ENCODE measurements around the gene CACNA1D.
A peak's percentile ranks its signal among the peaks of the same experiment; 100 is the strongest.

Gene CACNA1D

DNA sequence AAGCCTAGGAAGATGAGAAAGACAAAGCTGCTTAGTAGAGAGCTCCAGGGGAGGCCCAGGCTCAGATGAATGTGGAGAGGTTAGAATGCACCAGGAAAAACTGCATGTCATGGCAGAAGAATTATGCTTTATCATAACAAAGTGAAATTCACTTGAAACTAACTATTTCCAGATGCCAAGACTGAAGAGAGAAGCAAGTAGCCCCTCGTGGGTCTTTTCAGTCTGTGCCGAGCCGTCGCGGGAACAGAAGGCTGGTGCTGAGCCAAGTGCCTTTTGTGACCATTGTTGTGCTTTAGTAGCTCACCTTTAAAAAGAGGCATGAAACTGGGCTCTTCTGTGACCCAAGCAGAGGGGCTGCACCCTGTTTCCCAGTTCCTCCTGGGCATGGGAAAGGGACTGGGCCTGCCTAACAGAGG is 278.6 kb downstream of the CACNA1D start:
- FAIRE-seq (no peak), DNase-seq (ENCODE audit: insufficient read length) (no peak)
- TF ChIP-seq POLR2A (IDR thresholded peaks at IDR 0.05; ENCODE audit: low read depth, low read length) = no peak
- TF ChIP-seq TAF1 (IDR thresholded peaks at IDR 0.05; ENCODE audit: borderline replicate concordance, low read depth, low read length) = no peak
- TF ChIP-seq POLR2AphosphoS5 (IDR thresholded peaks at IDR 0.05; ENCODE audit: low read depth, low read length) = no peak

DNA sequence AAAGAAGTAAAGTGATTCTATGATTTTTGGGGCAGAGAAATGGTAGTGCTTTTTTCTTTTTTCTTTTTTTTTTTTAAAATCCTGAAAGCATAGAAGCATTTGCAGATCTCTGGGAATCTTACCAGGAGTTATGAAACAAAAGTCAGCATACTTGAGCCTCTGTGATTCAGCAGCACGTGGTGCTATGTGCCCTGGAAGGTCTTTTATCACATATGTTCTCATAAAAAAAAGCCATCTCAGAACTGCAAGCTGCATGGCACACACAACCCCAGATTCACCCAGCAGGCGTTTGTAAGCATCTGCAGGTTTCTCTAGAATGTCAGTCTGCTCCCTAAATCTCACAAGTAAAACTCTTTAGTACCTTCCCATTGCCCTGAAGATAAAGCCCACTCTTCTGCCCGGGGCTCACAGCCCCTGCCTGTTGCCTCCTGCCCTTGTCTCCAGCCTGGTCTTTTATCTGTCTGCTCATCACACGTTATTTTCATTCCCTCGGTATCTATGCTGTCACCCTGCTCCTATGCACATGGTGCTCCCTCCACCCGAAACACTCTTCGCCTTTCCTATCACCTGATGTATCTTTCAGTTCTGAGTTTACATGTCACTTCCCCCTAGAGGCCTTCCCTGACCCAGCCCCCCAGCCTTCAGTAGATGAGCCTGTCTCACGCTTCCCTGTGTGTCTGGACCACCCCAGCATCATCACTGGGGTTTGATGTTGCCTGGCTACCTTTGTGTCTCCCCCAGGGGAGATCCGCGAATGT is 279.4 kb downstream of the CACNA1D start:
- peak; percentile 56 for DNase-seq (ENCODE audit: insufficient read length)
- peak; percentile 99 for FAIRE-seq
- peak; percentile 31; the same call in 1 of the 2 replicates for TF ChIP-seq POLR2AphosphoS5 (IDR thresholded peaks at IDR 0.05; ENCODE audit: low read depth, low read length)
- TF ChIP-seq POLR2A (IDR thresholded peaks at IDR 0.05; ENCODE audit: low read depth, low read length) = peak; percentile 37; the same call in 1 of the 2 replicates
- TF ChIP-seq TAF1 (IDR thresholded peaks at IDR 0.05; ENCODE audit: borderline replicate concordance, low read depth, low read length) = peak; percentile 49; the same call in 1 of the 2 replicates

GRCh38 chr3:53774414-53774813 is 280.0 kb downstream of the CACNA1D start:
- TF ChIP-seq TAF1 (IDR thresholded peaks at IDR 0.05; ENCODE audit: borderline replicate concordance, low read depth, low read length) = no peak
- TF ChIP-seq POLR2A (IDR thresholded peaks at IDR 0.05; ENCODE audit: low read depth, low read length) = no peak
- TF ChIP-seq POLR2AphosphoS5 (IDR thresholded peaks at IDR 0.05; ENCODE audit: low read depth, low read length) = no peak
- FAIRE-seq = no peak
- no peak for DNase-seq (ENCODE audit: insufficient read length)

DNA sequence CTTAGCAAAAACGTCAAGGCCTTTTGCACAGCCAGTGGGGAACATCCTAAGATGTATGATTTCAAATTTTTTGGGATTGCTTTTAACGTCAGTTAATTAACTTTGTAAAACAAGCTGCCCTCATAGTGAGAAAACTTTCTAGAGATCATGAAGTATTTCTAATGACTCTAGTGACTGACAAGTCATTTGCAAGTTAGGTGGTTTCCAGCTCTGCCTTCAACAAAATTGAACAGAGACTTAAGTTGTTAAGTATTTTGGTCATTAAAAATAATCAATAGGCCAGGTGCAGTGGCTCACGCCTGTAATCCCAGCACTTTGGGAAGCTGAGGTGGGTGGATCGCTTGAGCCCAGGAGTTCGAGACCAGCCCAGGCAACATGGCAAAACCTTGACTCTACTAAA is 280.6 kb downstream of the CACNA1D start:
- TF ChIP-seq POLR2A (IDR thresholded peaks at IDR 0.05; ENCODE audit: low read depth, low read length) = no peak
- TF ChIP-seq POLR2AphosphoS5 (IDR thresholded peaks at IDR 0.05; ENCODE audit: low read depth, low read length) = no peak
- TF ChIP-seq TAF1 (IDR thresholded peaks at IDR 0.05; ENCODE audit: borderline replicate concordance, low read depth, low read length) = no peak
- DNase-seq (ENCODE audit: insufficient read length) (no peak), FAIRE-seq (no peak)

- TF ChIP-seq TAF1 (IDR thresholded peaks at IDR 0.05; ENCODE audit: borderline replicate concordance, low read depth, low read length) = no peak
- TF ChIP-seq POLR2AphosphoS5 (IDR thresholded peaks at IDR 0.05; ENCODE audit: low read depth, low read length) = no peak
- no peak for TF ChIP-seq POLR2A (IDR thresholded peaks at IDR 0.05; ENCODE audit: low read depth, low read length)
- FAIRE-seq (no peak), DNase-seq (ENCODE audit: insufficient read length) (no peak)
These were observed 281.4 kb downstream of the CACNA1D start for GRCh38 chr3:53775834-53776251.

GRCh38 chr3:53776494-53777101 is 282.2 kb downstream of the CACNA1D start:
- FAIRE-seq (peak; percentile 46), DNase-seq (ENCODE audit: insufficient read length) (no peak)

DNA sequence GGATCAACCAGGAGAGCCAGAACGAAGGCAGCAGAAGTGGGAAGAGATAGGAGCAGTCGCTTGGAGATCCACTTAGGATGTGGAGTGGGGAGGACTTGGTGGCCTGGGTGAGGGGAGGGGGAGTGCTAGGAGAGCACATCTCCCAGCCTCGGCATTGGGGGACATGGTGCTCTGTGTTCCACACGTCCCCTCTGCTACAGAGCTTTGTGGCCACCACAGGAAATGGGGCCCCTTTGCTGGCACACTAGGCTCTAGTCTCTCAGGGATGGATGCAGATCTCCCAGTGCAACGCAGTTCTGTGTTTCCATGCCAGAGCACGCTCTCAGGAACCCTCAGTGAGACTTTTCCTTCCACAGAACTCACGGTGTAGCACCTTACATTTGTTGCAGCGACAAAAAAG is 283.1 kb downstream of the CACNA1D start:
- DNase-seq (ENCODE audit: insufficient read length) (no peak), FAIRE-seq (no peak)
- TF ChIP-seq TAF1 (IDR thresholded peaks at IDR 0.05; ENCODE audit: borderline replicate concordance, low read depth, low read length) (no peak), POLR2AphosphoS5 (IDR thresholded peaks at IDR 0.05; ENCODE audit: low read depth, low read length) (no peak), POLR2A (IDR thresholded peaks at IDR 0.05; ENCODE audit: low read depth, low read length) (no peak)

More at GRCh38 chr3:53776494-53777101, 282.2 kb downstream of the CACNA1D start:
- no peak for TF ChIP-seq TAF1 (IDR thresholded peaks at IDR 0.05; ENCODE audit: borderline replicate concordance, low read depth, low read length)
- no peak for TF ChIP-seq POLR2AphosphoS5 (IDR thresholded peaks at IDR 0.05; ENCODE audit: low read depth, low read length)
- no peak for TF ChIP-seq POLR2A (IDR thresholded peaks at IDR 0.05; ENCODE audit: low read depth, low read length)

DNA sequence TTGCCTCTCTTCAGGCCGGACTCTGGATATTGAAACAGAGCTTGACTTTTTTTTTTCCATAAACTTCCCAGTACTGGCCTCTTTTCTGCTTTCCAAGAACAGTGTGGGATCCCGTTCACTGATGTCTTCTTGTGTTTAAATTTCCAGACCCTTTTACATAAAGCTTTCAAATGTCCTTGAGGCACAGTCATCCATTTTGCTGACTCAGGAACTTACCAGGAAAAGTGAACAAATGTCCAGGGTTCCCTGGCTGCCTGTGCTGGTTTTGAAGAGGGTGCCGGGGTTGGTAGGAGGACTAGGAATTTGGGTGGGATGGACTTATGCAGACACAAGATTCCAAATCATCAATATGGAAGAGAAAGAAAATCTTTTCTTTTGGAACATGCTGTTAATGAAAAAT is 283.7 kb downstream of the CACNA1D start:
- TF ChIP-seq TAF1 (IDR thresholded peaks at IDR 0.05; ENCODE audit: borderline replicate concordance, low read depth, low read length) (no peak), POLR2AphosphoS5 (IDR thresholded peaks at IDR 0.05; ENCODE audit: low read depth, low read length) (no peak), POLR2A (IDR thresholded peaks at IDR 0.05; ENCODE audit: low read depth, low read length) (no peak)
- DNase-seq (ENCODE audit: insufficient read length) (no peak), FAIRE-seq (no peak)

GRCh38 chr3:53780171-53780570 is 285.8 kb downstream of the CACNA1D start:
- no peak for TF ChIP-seq POLR2AphosphoS5 (IDR thresholded peaks at IDR 0.05; ENCODE audit: low read depth, low read length)
- TF ChIP-seq POLR2A (IDR thresholded peaks at IDR 0.05; ENCODE audit: low read depth, low read length) = no peak
- no peak for TF ChIP-seq TAF1 (IDR thresholded peaks at IDR 0.05; ENCODE audit: borderline replicate concordance, low read depth, low read length)
- FAIRE-seq = no peak
- no peak for DNase-seq (ENCODE audit: insufficient read length)

- FAIRE-seq (no peak), DNase-seq (ENCODE audit: insufficient read length) (no peak)
- no peak for TF ChIP-seq POLR2A (IDR thresholded peaks at IDR 0.05; ENCODE audit: low read depth, low read length)
These were observed 286.4 kb downstream of the CACNA1D start for GRCh38 chr3:53780806-53781205.

DNA sequence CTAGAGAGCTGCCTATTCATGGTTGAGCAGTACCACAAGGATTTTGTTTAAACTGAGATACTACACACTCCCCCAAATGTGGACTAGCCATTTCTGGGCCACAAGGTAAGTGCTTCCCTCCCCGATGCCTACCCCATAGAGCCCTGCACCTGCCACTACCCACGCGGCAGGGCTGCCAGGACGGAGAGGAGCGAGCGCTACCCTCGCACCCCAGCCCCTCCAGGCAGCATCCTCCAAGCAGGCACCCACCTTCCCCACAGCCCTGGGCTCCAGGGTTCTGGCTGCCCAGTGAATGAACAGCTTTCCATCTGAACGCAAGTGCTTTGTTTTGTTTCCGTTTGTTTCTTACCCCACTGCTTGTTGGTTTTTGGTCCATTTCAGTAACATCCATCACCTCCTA is 292.6 kb downstream of the CACNA1D start:
- no peak for TF ChIP-seq POLR2A (IDR thresholded peaks at IDR 0.05; ENCODE audit: low read depth, low read length)
- no peak for TF ChIP-seq POLR2AphosphoS5 (IDR thresholded peaks at IDR 0.05; ENCODE audit: low read depth, low read length)
- DNase-seq (ENCODE audit: insufficient read length) (no peak), FAIRE-seq (no peak)

- TF ChIP-seq TAF1 (IDR thresholded peaks at IDR 0.05; ENCODE audit: borderline replicate concordance, low read depth, low read length) (no peak), POLR2A (IDR thresholded peaks at IDR 0.05; ENCODE audit: low read depth, low read length) (no peak), POLR2AphosphoS5 (IDR thresholded peaks at IDR 0.05; ENCODE audit: low read depth, low read length) (no peak)
- FAIRE-seq = no peak
- DNase-seq (ENCODE audit: insufficient read length) = no peak
These were observed 293.6 kb downstream of the CACNA1D start for GRCh38 chr3:53788038-53788437.

All from GM12892 (cell line).